Fibroblast of gingiva (primary cell): Measurements from ENCODE around the gene NDUFS6.

Experiments
- DNase-seq: peaks from one replicate; pipeline ENCODE4 v3.0.0-alpha.2; 2011; ENCODE audit warnings: low read depth

Gene NDUFS6

DNA sequence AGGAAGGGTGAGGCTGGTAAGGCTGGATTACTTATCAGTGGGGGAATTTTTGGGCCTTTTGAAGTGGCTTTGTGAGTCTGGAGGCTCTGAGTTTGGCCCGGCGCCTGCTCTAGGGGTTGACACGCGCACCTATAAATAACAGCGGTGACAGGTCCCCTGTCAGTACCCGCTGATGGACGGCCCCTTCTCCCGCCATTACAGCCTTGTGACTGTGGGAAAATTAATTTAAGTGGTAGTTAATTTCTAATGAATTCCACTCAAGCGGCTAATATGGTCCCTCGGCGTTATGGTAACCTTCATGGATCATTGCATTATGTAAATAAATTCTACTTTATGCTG lies 18.0 kb upstream of the NDUFS6 start:
- no peak for DNase-seq

DNA sequence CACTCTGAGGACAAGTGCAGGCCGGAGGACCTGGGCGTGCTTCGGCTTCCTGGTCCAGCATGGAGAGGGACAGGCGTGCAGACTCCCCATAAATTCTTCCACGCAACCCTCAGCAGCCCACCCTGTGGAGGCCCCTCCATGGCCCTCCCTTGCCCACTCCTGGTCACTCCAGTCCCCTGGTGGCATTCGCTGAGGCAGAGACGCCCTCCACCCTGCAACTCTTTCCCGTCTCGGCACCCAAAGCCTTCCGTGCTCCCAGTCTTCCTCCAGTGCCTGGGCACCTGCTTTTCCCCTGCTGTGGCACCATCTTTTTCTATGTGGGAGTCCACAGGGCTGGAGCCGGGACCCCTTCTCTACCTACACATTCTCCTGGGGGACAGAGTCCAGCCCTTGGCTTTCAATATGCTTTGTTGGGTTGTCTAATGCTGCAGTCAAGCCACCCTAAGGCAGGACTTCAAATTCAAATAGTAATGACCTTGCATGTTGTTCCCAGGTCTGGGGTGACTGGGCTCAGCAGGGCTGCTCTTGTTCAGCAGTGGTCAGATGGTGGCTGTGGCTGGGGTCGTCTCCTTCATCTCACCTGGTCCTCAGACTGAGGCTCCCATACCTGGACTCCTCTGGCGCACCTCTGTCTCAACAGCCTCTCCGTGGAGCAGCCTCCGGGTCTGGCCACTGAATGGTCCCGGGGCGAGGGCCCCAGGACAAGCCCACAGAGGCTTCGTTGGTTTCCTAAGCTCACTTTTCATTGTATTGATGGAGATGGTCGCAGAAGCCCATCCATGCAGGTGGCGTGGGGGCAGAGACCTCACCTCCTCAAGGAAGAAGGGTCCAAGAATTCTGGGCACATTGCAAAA lies 16.8 kb upstream of the NDUFS6 start:
- DNase-seq, result no peak

DNA sequence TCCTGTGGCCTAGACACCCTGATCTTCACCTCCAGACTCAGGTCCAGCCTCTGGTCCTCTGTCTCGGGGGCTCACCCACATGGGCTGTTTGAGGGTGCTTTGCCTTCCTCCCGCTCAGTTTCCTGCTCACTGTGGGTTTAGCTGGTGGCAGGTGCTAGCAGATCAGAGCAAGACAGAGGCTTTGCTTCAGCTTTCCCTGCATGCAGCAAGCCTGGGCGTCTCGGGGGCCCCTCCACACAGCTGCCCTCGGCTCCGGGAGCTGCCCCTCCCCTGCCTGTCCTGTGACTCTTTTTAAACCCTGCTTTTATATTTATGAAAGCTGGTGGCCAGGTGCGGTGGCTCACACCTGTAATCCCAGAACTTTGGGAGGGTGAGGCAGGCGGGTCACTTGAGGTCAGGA lies 16.1 kb upstream of the NDUFS6 start:
- DNase-seq, result no peak

DNA sequence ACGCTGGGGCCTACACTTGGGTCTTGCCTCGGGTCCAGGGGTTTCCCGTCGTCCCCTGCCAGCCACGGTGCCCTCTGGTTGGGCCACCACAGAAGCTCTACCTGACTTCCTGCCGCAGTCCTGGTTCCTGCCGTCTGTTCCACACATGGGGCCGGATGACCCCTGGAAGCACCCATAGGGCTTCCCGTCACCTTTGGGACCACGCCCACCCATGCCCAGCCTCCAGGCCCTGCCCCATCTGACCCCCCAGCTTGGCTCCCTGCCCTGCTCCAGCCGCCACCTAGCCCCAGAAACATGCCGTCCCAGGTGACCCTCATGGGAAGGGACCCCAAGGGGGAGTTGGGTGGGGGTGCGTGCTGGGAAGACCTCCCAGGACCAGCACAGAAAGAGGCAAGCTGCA lies 15.2 kb upstream of the NDUFS6 start:
- no peak for DNase-seq

DNA sequence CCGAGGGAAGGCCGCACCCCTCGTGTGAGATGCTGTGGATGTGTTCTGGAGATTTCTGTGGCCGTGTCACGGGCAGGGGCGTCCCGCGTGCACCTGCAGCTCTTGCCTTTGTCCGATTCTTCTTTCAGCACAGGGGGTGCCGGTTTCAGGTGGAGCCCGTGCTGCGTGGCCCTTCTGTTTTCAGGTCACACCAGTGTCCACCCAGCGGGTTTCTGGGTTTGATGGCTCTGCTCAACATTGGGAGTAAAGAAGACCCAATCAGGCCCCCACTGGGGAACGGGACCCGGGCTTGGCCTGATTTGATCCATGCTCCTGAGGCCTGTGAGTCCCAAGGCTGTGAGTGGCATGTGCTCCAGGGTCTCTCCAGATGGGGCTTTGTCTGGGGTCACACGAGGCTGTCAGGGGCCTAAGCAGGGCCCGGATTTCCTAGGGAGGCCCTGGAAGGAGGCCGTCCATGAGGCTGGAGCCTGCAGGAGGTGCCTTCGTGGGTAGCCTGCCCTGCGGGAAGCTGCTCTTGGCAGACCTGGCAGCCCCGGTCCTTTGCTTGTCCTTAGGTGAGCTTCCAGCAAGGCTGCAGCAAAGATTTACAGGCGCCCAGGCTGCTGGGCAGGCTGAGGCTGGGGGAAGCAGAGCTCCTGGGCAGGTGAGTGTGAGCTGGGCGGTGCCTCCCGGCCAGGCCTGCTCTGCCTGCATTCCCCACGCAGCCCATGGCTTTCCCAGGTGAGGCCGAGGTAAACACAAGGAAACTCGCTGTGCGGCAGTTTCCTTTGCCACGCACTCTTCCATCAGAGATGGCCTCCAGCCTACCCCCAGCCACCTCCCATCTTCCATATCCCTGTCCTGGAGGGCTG lies 14.4 kb upstream of the NDUFS6 start:
- DNase-seq, result no peak

DNA sequence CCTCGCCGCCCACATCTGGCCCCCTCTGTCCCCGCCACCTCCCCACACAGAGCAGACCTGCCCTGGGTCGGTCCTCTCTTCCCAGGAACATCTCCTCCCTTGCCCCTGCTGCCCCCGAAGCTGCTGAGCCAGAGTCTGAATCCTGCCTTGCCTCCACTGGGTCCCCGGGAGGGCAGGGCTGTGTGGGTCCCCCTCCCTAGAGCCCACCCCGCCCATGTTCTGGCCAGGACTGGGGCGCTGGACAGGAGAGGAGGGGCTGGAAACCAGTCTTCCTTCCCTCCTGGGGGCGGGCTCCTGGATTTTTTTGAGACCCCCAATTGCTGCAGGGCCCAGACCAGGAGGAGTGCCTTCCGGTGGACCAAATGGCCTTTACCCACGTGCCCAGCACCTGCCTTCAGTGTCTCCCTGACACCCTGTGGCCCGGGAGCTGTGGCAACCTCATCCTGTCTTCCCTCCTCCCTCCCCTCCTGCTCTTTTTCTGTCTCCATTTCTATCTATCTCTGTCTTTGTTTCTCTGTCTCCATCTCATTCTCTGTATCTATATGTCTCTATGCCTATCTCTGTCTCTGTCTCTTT lies 13.6 kb upstream of the NDUFS6 start:
- DNase-seq, result no peak

DNA sequence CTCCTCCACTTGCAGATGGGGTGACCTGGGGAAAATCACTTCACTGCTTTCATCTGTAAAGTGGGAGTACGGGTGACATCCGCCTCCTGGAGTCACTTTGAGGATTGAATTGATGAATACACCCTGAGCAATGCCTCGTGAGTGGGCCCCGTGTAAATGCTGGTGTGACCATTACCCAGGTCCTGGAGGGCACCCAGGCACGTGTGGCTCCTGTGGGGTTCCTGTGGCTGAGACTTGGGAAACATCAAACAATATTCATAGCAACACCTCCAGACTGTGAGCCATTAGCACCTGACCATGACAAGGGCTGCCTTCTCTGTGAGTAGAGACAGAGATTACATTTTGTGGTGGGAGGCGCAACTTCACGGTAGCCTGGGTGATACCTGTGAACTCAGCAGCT lies 13.0 kb upstream of the NDUFS6 start:
- DNase-seq, result no peak

DNA sequence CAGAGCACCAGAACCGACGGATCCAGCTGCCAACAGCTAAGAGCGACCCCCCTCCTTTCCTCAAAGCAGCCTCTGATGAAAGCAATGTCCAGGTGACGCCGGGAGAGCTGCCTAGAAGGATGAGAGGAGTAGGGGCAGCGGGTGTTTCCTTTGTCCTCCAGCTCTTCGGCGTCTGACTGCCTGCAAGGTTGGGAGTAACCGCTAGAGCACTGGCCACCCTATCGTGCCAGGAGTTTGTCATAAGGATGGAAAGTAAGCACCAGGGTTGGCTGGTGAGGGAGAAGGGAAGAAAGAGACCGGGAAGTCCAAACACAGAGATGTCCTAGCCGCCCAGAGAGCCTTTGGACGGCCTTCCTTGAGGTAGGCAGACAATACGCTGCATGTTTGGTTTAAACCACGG lies 12.4 kb upstream of the NDUFS6 start:
- no peak for DNase-seq

DNA sequence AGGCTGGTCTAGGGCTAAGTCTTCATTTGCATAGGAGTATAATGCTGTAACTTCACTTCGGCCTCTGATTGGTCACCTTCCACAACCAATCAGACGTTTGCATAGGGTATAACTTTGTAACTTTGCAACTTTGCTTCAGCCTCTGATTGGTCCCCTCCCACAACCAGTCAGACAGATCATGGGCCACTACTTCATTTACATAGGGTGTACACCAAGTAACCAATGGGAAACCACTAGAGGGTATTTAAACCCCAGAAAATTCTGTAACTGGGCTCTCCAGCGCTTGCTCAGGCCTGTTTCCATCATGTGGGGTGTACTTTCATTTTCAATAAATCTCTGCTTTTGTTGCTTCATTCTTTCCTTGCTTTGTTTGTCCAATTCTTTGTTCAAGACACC lies 11.8 kb upstream of the NDUFS6 start:
- DNase-seq, result peak; percentile 29

DNA sequence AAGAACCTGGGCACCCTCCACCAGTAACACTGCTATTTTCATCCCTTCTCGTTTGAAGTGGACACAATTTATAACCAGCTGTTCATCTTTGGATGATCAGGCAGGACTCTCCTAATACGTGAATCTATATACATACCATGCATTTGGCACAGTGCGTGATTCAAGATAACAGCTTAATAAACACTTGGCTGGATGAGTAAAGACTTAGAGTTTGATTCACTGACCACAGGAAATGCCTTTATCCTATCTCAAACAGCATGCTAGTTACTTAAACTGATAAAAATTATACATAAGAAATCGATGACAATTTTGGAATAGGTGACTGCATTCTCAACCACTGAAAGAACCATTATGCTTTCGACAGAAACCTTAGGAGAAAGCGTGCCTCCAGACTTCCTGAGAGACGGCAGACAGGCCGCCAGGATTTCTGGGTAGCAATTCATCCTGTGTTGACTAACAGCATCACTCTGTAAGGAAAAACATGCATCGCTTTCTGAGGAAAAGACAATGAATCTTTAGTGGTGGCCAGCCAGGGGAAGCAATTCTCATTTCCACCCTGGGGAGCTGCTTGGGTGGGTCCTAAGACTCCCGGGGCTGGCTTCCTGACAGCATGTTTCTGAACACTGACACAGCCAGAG lies 11.3 kb upstream of the NDUFS6 start:
- peak; percentile 54 for DNase-seq

DNA sequence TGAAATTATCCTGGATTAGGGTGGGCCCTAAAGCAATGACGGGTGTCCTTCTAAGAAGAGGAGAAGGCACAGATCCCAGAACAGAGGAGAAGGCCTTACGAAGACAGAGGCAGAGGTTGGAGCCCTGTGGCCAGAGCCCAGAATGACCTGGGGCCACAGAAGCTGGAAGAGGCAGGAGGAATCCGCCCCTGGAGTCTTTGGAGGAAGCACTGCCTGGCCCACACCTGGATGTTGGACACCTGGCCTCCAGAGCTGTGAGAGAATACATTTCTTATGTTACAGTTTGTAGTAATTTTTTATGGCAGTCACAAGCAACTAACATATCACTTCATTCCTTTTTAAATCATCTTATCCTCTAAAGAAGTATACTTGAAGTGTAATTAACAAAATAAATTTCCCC lies 10.0 kb upstream of the NDUFS6 start:
- no peak for DNase-seq

DNA sequence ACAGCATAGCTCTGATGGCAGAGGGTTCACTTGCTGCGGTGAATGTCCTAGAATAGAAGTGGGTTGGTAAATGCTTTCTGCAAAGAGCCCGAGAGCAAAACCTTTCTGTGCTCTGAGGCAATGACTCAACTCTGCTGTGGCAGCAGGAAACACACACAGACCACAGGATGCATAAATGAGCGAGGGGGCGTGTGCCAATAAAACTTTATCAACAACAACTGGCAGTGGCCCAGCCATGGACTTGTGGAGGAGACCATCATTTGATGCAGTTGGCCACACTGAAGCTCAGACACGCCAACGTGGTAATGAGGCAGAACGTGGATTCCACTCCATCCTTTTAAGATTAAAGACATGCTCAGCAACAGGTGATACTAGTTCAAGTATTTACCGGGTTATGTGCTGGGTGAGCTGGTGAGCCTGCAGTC lies 8.4 kb upstream of the NDUFS6 start:
- peak; percentile 41 for DNase-seq

DNA sequence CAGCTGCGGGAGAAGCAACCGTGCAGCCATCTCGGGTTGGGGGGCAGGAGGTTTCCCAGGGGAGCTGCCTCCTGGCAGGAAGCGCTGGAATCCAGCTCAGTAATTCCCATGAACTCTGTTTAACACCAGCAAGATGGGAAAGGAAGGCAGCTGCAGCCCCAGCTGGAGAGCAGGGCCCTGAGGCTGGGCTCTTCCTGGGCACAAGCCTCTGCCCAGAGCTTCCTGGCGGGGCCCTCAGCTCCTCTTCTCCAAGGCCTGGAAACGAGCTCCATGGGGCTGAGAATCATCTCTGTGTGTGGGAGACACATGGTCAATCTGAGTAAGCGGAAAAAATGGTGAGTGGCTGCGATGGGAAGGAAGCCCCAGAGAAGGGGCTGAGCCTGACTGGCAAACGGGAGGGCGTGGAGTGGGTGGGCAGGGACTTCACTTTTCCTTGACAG lies 7.9 kb upstream of the NDUFS6 start:
- DNase-seq, result no peak

DNA sequence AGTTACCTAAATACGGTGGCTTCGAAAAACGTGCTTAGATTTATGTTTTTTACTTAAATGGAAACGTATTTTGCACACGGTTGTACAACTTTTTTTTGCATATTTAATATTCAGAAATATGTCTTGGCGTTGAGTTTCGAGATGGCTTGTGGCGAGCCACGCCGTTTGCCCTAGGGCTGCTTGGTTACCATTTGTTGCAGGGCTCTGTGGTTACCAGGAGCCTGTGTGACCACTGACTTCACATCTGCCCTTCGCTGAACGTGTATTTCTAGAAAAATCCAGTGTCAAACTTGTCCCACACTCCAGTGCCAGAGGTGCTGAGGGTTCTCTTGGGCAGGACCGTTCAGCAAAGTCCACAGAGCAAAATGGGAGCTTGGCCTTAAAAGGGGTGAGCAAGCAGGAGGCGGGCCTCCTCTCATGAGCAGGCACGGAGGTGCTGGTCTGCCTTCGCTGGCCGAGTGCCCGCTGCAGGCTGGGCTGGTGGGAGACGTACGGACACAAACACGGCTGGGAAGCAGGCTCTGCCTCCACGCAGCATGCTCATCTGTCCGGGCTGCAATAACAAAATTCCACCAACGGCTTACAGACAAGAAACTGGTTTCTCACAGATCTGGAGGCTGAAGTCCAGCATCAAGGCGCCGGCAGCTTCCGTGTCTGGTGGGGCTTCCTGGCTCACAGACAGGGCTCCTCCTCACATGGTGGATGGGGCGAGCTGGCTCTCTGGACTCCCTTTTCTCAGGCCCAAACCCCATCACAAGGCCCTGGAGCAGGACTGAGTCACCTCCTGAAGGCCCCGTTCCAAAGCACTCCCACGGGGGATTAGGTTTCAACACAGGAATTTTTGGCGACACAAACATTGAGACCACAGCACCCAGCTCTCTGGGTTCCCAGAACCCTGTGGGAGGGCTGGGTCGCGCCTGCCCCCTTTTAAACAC lies 7.0 kb upstream of the NDUFS6 start:
- peak; percentile 60 for DNase-seq

DNA sequence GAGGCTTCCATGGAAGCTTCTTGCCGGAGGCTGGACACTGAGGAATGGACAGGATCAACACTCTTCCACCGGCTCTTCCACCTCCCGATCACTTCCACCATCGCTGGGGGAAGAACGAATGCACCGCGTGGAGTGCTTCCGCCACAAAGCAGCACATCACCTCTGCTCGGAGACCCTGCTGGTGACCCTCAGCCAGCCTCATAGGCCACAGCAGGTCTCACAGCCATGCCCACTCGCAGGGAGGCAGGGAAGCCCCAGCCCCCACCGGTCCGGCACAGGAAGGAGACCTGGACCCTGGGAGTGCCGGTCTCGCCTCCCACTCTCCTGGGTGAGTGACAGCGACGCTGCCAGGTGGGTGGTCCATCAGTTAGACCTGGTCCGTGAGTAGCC lies 6.3 kb upstream of the NDUFS6 start:
- no peak for DNase-seq

DNA sequence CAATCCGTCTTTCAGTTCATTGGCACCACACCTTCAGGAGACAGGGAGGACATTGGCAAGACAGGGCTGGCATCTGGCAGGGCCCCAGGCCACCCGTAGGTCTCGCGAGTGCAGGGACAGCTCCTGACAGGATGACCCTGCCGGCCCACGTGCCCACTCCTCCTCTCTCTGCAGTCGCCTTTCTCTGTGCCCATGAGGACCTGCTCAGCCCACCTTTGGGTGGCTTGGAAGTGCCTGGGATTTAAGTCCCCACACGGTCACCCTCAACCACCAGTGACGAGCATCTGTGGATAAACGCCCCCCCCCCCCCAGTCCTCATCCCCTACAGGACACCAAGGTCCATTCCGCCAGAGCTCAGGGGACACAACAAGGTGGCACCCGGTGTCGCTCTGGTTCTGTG lies 5.7 kb upstream of the NDUFS6 start:
- no peak for DNase-seq

DNA sequence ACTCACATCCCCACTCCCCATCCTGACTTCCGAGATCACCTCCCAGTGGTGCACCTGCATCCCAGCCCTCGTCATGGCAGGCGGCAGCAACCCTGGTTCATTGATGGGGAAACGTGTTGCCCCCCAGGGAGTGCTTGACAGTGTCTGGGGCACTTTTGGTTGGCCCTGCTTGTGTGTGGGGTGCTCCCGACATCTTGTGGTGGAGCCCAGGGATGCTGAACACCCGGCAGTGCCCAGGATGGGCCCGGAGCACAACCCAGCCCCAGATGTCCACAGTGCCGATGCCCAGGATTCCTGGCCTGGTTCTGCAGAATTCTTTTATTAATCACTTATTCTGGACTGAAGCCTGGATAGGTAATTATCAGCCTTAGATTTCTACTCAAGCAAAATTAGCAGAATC lies 5.3 kb upstream of the NDUFS6 start:
- no peak for DNase-seq

DNA sequence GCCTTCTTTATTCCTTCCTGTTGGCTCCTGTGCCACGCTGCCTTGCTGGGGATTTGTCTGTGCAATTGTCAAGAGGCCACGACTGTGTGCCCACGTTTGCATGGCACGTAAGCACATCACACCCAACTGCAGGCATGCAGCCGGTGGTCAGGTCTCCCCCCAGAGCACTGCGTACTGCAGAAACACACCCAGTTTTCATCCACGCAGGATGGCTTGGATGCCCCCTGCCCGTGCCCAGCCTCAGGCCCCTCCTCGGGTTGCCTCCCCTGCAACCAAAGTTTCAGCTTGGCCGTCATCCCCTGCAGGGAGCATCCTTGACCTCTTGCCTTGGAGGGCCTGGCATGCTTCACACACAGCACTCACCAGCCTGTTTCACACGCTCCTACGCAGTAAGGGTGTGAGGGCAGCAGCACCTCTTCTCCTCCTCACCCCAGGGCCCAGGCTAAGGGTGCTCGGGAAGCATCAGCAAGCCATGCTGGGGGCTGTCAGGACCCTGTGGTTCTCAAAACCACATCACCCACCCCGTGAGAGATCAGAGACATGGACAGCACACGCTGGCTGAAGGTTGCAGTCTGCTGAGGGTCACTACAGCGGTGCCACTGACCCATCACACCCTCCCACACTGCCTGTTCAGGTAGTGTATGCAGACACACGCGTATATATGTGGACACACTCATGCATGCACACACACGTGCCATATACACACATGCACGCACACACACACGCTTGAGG lies 4.7 kb upstream of the NDUFS6 start:
- DNase-seq, result no peak

DNA sequence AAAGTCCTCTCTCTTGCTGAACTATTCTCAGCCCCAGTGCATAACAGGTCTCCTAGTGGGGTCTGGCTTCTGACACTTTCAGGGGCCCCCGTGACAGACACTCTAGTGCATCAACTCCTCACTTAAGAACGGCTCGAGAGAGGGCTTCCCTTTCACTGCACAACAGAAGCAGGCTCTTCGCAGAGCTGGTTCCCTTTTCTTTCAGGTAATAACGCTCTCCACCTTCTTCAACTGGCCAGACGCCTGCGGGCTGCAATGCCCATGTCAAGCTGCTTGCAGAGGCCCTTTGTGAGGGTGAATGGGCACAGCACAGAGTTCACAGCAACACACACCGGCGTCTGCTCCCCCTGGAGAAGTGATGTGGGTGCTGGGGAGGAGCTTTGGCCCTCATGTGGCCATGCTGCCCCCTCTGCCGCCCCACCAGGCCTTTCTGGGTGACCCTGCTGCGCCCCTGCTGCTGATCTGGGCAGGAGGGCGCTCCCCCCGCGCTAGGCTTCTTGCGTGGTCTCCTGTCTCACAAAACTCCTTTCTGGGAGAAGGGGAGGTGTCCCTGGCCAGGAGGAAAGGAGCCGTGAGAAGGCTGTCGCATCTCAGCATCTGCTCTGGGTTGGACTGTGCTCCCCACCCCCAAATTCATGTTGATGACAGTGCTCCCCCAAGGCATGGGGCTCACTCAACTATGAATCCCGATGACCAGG lies 4.0 kb upstream of the NDUFS6 start:
- DNase-seq, result no peak

DNA sequence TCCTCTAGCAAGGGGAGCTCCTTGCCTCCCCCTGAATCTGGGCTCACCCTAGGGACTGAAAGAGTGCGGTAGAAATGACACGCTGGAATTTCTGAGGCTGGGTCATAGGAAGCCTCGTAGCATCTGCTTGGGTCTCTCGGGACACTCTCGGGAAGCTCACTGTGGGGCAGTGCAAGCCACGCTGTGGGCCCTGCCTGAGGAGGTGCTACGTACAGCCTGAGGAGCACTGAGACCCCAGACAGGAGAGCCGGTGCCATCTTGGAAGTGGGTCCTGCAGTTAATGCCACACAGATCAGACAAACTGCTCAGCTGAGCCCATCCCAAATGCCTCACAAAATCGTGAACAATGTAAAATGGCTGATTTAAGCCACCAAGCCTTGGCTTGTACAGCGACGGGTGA lies 3.4 kb upstream of the NDUFS6 start:
- no peak for DNase-seq
